Neural progenitor cell (in vitro differentiated cells): Measurements from ENCODE around the gene RIOK3.

Experiments used
- EZH2 ChIP-seq: fragments of 200-600 bp; sonication (generic); IDR thresholded peaks from 2 replicates; pipeline ENCODE4 v1.6.1; 2017; ENCODE audit warnings: antibody characterized with exemption, mild to moderate bottlenecking, moderate library complexity
- EZH2phosphoT487 ChIP-seq: fragments of 200-600 bp; sonication (generic); IDR thresholded peaks from 2 replicates; pipeline ENCODE4 v1.6.1; 2017; ENCODE audit warnings: antibody characterized with exemption
- TF ChIP-seq, protein P1 (sequence below): fragments of 200-600 bp; sonication (generic); IDR thresholded peaks from 2 replicates; pipeline ENCODE4 v1.5.1; 2017; ENCODE audit warnings: antibody characterized with exemption, mild to moderate bottlenecking

DNA sequence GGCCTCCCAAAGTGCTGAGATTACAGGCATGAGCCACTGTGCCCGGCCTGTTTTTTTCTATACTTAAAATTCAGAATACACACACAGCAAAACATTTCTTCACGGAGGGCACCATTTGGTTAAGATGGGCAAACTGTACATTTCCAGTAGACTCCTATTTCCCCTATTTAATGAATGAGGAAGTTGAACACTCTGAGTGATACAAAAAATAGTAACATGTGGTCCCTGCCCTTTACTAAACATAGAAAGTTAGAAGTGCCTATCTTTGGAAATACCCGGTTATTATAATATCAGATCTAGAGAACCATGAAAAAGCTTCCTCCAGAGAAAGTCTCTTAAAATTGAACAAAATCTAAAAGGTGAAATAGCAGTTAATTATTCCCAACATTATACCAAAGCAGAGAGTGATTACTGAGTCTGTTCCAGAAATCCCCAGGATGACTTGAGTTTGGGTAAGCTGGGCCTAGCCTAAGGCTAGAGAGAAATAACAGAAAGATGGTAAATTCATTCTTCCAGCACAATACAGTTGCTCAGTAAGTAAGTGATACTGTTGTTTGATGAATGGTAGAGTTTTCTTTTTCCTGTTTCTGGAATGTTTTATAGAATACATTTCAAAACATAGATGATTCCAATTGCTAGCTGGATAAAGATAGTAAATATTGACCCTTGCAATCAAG, 26.9 kb downstream of the RIOK3 start:
- TF ChIP-seq EZH2 (no peak), EZH2phosphoT487 (no peak)
- TF ChIP-seq, protein P1, sequence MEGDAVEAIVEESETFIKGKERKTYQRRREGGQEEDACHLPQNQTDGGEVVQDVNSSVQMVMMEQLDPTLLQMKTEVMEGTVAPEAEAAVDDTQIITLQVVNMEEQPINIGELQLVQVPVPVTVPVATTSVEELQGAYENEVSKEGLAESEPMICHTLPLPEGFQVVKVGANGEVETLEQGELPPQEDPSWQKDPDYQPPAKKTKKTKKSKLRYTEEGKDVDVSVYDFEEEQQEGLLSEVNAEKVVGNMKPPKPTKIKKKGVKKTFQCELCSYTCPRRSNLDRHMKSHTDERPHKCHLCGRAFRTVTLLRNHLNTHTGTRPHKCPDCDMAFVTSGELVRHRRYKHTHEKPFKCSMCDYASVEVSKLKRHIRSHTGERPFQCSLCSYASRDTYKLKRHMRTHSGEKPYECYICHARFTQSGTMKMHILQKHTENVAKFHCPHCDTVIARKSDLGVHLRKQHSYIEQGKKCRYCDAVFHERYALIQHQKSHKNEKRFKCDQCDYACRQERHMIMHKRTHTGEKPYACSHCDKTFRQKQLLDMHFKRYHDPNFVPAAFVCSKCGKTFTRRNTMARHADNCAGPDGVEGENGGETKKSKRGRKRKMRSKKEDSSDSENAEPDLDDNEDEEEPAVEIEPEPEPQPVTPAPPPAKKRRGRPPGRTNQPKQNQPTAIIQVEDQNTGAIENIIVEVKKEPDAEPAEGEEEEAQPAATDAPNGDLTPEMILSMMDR, result no peak
